Mammary epithelial cell (primary cell): ENCODE measurements around the gene TCERG1L.

ENCODE experiments used
- CTCF ChIP-seq, 2 donors: IDR thresholded peaks in 1 of 2; conservative IDR thresholded peaks in 1 of 2; 2 replicates each; pipeline ENCODE4 v1.5.1; 2011 to 2012; ENCODE audit warnings: inconsistent platforms in 2 of 2, low read length in 2 of 2, mild to moderate bottlenecking in 2 of 2, control low read depth in 1 of 2, low read depth in 1 of 2; ENCODE audit not compliant: insufficient read depth in 1 of 2; ENCODE audit errors: extremely low read depth in 1 of 2
- EZH2 ChIP-seq: IDR thresholded peaks from 2 replicates; pipeline ENCODE4 v1.6.1; 2012; ENCODE audit warnings: low read length, inconsistent platforms, borderline replicate concordance

DNA sequence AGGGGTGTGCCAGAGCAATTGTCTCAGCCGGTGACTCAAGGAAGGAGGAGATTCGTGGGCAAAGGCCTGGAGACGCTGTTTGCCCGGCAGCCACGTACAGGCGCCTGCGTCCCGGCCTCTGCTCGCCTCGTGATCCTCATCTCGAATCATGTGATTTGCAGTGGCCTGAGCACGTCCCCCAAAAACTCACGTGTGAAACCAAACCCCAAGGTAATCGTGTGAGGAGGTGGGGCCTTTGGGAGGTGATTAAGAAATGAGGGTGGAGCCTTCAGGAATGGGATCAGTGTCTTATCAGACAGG lies 226.8 kb downstream of the TCERG1L start:
- TF ChIP-seq CTCF (conservative IDR thresholded peaks at IDR 0.05 in 1 of 2, IDR thresholded peaks at IDR 0.05 in 1 of 2; ENCODE audit: extremely low read depth in 1 of 2, insufficient read depth in 1 of 2, low read depth in 1 of 2, low read length in 2 of 2) (no peak), EZH2 (no peak)
